PC-3 (cell line): Measurements from ENCODE around the gene PRAMEF8. TPM values are rescaled to one million over a fixed set of nuclear protein-coding genes. Genes with fewer than 3 reads are reported as not detected.
"Not testable (repeated sequence)": the region's sequence is repeated elsewhere in the genome, so short reads cannot be mapped to it uniquely, and the experiment has no call there.

Experiments used
- ATAC-seq: fragments of 200-7000 bp; cut with Tn5 transposase; 2 replicates; pipeline ENCODE4 v1.9.1; 2020; ENCODE audit warnings: mild to moderate bottlenecking, moderate library complexity
- BruUV-seq: library from RNA; stranded (reverse); fragments of 400-500 nt; replicated peaks from 2 replicates; lab custom pipeline; 2021; lab: Mats Ljungman, UMichigan
- CTCF ChIA-PET: fragments of 300-600 bp; sonication (Branson Sonifier 250); formaldehyde crosslinking; loops from one replicate; lab custom pipeline; 2022; ENCODE audit warnings: antibody characterized with exemption; lab: Charles Lee
- POLR2A ChIA-PET: fragments of 300-600 bp; sonication (Branson Sonifier 250); formaldehyde crosslinking; loops from one replicate; lab custom pipeline; 2022; ENCODE audit warnings: antibody characterized with exemption; ENCODE audit not compliant: unreplicated experiment; lab: Charles Lee
- DNase-seq: peaks from one replicate; pipeline ENCODE4 v3.0.0-alpha.2; 2015
- H2AFZ ChIP-seq: fragments of 300-600 bp; sonication (generic); 2 replicates; pipeline ENCODE4 v1.6.0; 2016; ENCODE audit warnings: antibody characterized with exemption, low read length
- H3F3A ChIP-seq: fragments of 300-600 bp; sonication (generic); one replicate; pipeline ENCODE4 v1.6.0; 2017; ENCODE audit warnings: antibody characterized with exemption, low read length, control low read depth, mild to moderate bottlenecking; ENCODE audit not compliant: unreplicated experiment
- H3K27ac ChIP-seq: fragments of 300-600 bp; sonication (generic); 2 replicates; pipeline ENCODE4 v1.5.1; 2016; ENCODE audit warnings: mild to moderate bottlenecking, low read length
- H3K27me3 ChIP-seq: fragments of 300-600 bp; sonication (generic); 2 replicates; pipeline ENCODE4 v1.6.1; 2016; ENCODE audit warnings: low read length, mixed read lengths
- H3K36me3 ChIP-seq: fragments of 300-600 bp; sonication (generic); 2 replicates; pipeline ENCODE4 v1.6.1; 2016; ENCODE audit warnings: low read depth, mixed run types, low read length, mixed read lengths
- H3K4me1 ChIP-seq: fragments of 300-600 bp; sonication (generic); 2 replicates; pipeline ENCODE4 v1.5.1; 2016; ENCODE audit warnings: low read length; ENCODE audit not compliant: insufficient read depth
- H3K4me2 ChIP-seq: fragments of 300-600 bp; sonication (generic); 2 replicates; pipeline ENCODE4 v1.6.0; 2016; ENCODE audit warnings: low read length
- H3K4me3 ChIP-seq: fragments of 300-600 bp; sonication (generic); 2 replicates; pipeline ENCODE4 v1.5.1; 2016; ENCODE audit warnings: mild to moderate bottlenecking, low read length, mixed read lengths
- H3K79me2 ChIP-seq: fragments of 300-600 bp; sonication (generic); 2 replicates; pipeline ENCODE4 v1.6.1; 2017; ENCODE audit warnings: low read length, mixed read lengths
- H3K9ac ChIP-seq: fragments of 300-600 bp; sonication (generic); 2 replicates; pipeline ENCODE4 v1.6.0; 2016; ENCODE audit warnings: mild to moderate bottlenecking, low read length
- H3K9me2 ChIP-seq: fragments of 300-600 bp; sonication (generic); replicated peaks from 2 replicates; pipeline ENCODE4 v1.6.1; 2016; ENCODE audit warnings: mixed run types, low read length, mixed read lengths
- H3K9me3 ChIP-seq: fragments of 300-600 bp; sonication (generic); 2 replicates; pipeline ENCODE4 v1.6.1; 2016; ENCODE audit warnings: low read length, mixed read lengths
- H4K20me1 ChIP-seq: fragments of 300-600 bp; sonication (generic); 2 replicates; pipeline ENCODE4 v1.6.1; 2016; ENCODE audit warnings: low read length, mixed read lengths
- intact Hi-C: fragments of 100-400 bp; cut with micrococcal nuclease; formaldehyde crosslinking; loops from 2 replicates; pipeline ENCODE4 v1.9.0; 2023
- total RNA-seq: library from RNA; depleted of rRNA; stranded (reverse); fragments of >200 nt; gene quantifications from 2 replicates; pipeline ENCODE4 v1.2.3, GENCODE V29; 2014

Gene PRAMEF8
- total RNA-seq, 1 experiment from 2014 or later = not detected

GRCh38 chr1:13245841-13246553 is 38.9 kb downstream of the PRAMEF8 start:
- H3F3A ChIP-seq, H3K4me3 ChIP-seq, BruUV-seq, H2AFZ ChIP-seq, H3K27me3 ChIP-seq, H3K4me2 ChIP-seq, H3K9ac ChIP-seq, H3K4me1 ChIP-seq, intact Hi-C loops, ATAC-seq, H3K9me3 ChIP-seq, DNase-seq, H3K9me2 ChIP-seq, H4K20me1 ChIP-seq, H3K79me2 ChIP-seq, CTCF ChIA-PET, H3K27ac ChIP-seq, H3K36me3 ChIP-seq: not testable (repeated sequence)
- POLR2A ChIA-PET = interaction anchor here (0.6 kb wide), 1 partner anchor 537 kb away, joined by 4 read pairs; no protein-coding TSS in a partner anchor

GRCh38 chr1:13243536-13244263 is 41.2 kb downstream of the PRAMEF8 start:
- H3K27ac ChIP-seq, ATAC-seq, H3F3A ChIP-seq, H3K4me2 ChIP-seq, H3K79me2 ChIP-seq, H3K9me3 ChIP-seq, H3K27me3 ChIP-seq, H3K36me3 ChIP-seq, H3K4me3 ChIP-seq, DNase-seq, H3K4me1 ChIP-seq, H4K20me1 ChIP-seq, BruUV-seq, intact Hi-C loops, H3K9ac ChIP-seq, POLR2A ChIA-PET, H3K9me2 ChIP-seq, H2AFZ ChIP-seq: not testable (repeated sequence)
- CTCF ChIA-PET = interaction anchor here (0.6 kb wide), 1 partner anchor 1991 kb away, joined by 3 read pairs; no protein-coding TSS in a partner anchor

DNA sequence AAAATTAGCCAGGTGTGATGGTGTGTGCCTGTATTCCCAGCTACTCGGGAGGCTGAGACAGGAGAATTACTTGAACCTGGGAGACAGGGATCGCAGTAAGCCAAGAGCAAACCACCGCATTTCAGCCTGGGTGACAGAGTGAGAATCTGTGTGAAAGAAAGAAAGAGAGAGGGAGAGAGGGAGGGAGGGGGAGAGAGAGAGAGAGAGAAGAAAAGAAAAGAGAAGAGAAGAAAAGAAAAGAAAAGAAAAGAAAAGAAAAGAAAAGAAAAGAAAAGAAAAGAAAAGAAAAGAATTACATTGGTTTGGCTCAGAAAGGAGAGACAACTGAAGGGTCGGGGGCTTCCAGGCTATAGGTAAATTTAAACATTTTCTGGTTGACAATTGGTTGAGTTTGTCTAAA is 45.3 kb downstream of the PRAMEF8 start:
- ATAC-seq, H3K36me3 ChIP-seq, H3K4me2 ChIP-seq, H4K20me1 ChIP-seq, H3K9me3 ChIP-seq, H3K9ac ChIP-seq, H3K4me3 ChIP-seq, H3K79me2 ChIP-seq, H3K4me1 ChIP-seq, H3F3A ChIP-seq, POLR2A ChIA-PET, CTCF ChIA-PET, H2AFZ ChIP-seq, H3K9me2 ChIP-seq, DNase-seq, intact Hi-C loops, H3K27ac ChIP-seq, BruUV-seq: not testable (repeated sequence)
- peaks cover 20% of the 10 kb centered on the region for H3K27me3 ChIP-seq

GRCh38 chr1:13237572-13237971 is 47.4 kb downstream of the PRAMEF8 start:
- CTCF ChIA-PET = interaction anchor here (0.6 kb wide), 1 partner anchor 149 kb away, joined by 13 read pairs; no protein-coding TSS in a partner anchor
- intact Hi-C loops, H4K20me1 ChIP-seq, H3K79me2 ChIP-seq, H3K36me3 ChIP-seq, POLR2A ChIA-PET, H3K4me3 ChIP-seq, H3F3A ChIP-seq, H3K9me3 ChIP-seq, H3K4me2 ChIP-seq, H3K4me1 ChIP-seq, H3K9me2 ChIP-seq, H3K9ac ChIP-seq, H3K27ac ChIP-seq, BruUV-seq, DNase-seq, H2AFZ ChIP-seq, ATAC-seq: not testable (repeated sequence)
- H3K27me3 ChIP-seq = peaks cover 23% of the 10 kb centered on the region

GRCh38 chr1:13234057-13234456 is 50.9 kb downstream of the PRAMEF8 start:
- CTCF ChIA-PET, H3K9me3 ChIP-seq, H3K4me1 ChIP-seq, intact Hi-C loops, H3F3A ChIP-seq, H3K27ac ChIP-seq, H2AFZ ChIP-seq, BruUV-seq, H4K20me1 ChIP-seq, H3K4me3 ChIP-seq, DNase-seq, H3K36me3 ChIP-seq, H3K4me2 ChIP-seq, POLR2A ChIA-PET, H3K9me2 ChIP-seq, H3K9ac ChIP-seq, H3K79me2 ChIP-seq, ATAC-seq: not testable (repeated sequence)
- peaks cover 17% of the 10 kb centered on the region for H3K27me3 ChIP-seq

- CTCF ChIA-PET, H3K4me2 ChIP-seq, ATAC-seq, DNase-seq, H3K9ac ChIP-seq, BruUV-seq, H3K4me1 ChIP-seq, H3F3A ChIP-seq, H3K79me2 ChIP-seq, H3K9me3 ChIP-seq, H2AFZ ChIP-seq, intact Hi-C loops, H3K4me3 ChIP-seq, H4K20me1 ChIP-seq, H3K27ac ChIP-seq, H3K36me3 ChIP-seq, H3K27me3 ChIP-seq, H3K9me2 ChIP-seq, POLR2A ChIA-PET: not testable (repeated sequence)
These were observed 52.9 kb downstream of the PRAMEF8 start for GRCh38 chr1:13232056-13232455.
